Nephron (organoid): ENCODE measurements around the gene ASB3.
A peak's percentile ranks its signal among the peaks of the same experiment; 100 is the strongest.

ENCODE experiments used
- H3K27ac Mint-ChIP-seq, 3 experiments: 2 replicates each; pipeline ENCODE4 v1.8.0; 2020; ENCODE audit warnings: mixed read lengths in 3 of 3, mild to moderate bottlenecking in 2 of 3, moderate library complexity in 1 of 3
- H3K27me3 Mint-ChIP-seq: 2 replicates; pipeline ENCODE4 v1.8.0; 2021; ENCODE audit warnings: low read depth, mild to moderate bottlenecking, moderate library complexity, mixed read lengths
- H3K36me3 Mint-ChIP-seq: 2 replicates; pipeline ENCODE4 v1.8.0; 2020; ENCODE audit warnings: low read depth, mixed read lengths
- H3K4me1 Mint-ChIP-seq: 2 replicates; pipeline ENCODE4 v1.8.0; 2020; ENCODE audit warnings: mixed read lengths
- H3K4me3 Mint-ChIP-seq, 3 experiments: 2 replicates each; pipeline ENCODE4 v1.8.0; 2020; ENCODE audit warnings: mild to moderate bottlenecking in 3 of 3, mixed read lengths in 3 of 3, moderate library complexity in 2 of 3
- H3K9me3 Mint-ChIP-seq: 2 replicates; pipeline ENCODE4 v1.8.0; 2020; ENCODE audit warnings: mixed read lengths
- CTCF ChIP-seq, 3 experiments: fragments of 200-600 bp; sonication (generic); IDR thresholded peaks; one replicate each; pipeline ENCODE4 v1.5.0; 2021; ENCODE audit warnings: antibody characterized with exemption in 3 of 3; ENCODE audit not compliant: unreplicated experiment in 3 of 3

The ASB3 gene

GRCh38 chr2:53753041-53753440 lies 33.7 kb downstream of the ASB3 start:
- TF ChIP-seq CTCF (IDR thresholded peaks at IDR 0.05; ENCODE audit: unreplicated experiment in 3 of 3): no peak
- H3K4me3 Mint-ChIP-seq: no peak overlapping the region
- no peaks in the 10 kb centered on the region for H3K27me3 Mint-ChIP-seq
- no peak overlapping the region for H3K27ac Mint-ChIP-seq
- H3K9me3 Mint-ChIP-seq: peaks cover 5% of the 10 kb centered on the region
- H3K36me3 Mint-ChIP-seq: peaks cover 70% of the 10 kb centered on the region
- H3K4me1 Mint-ChIP-seq: no peaks in the 10 kb centered on the region

GRCh38 chr2:53752385-53752784 lies 34.4 kb downstream of the ASB3 start:
- H3K4me1 Mint-ChIP-seq: no peaks in the 10 kb centered on the region
- no peaks in the 10 kb centered on the region for H3K27me3 Mint-ChIP-seq
- peaks cover 69% of the 10 kb centered on the region for H3K36me3 Mint-ChIP-seq
- peaks cover 5% of the 10 kb centered on the region for H3K9me3 Mint-ChIP-seq
- no peak for TF ChIP-seq CTCF (IDR thresholded peaks at IDR 0.05; ENCODE audit: unreplicated experiment in 3 of 3)
- H3K27ac Mint-ChIP-seq: no peak overlapping the region
- no peak overlapping the region for H3K4me3 Mint-ChIP-seq

GRCh38 chr2:53751728-53752127 lies 35.0 kb downstream of the ASB3 start:
- Mint-ChIP-seq H3K36me3 (peaks cover 66% of the 10 kb centered on the region), H3K27ac (no peak overlapping the region), H3K4me1 (no peaks in the 10 kb centered on the region), H3K4me3 (no peak overlapping the region), H3K9me3 (peaks cover 2% of the 10 kb centered on the region), H3K27me3 (no peaks in the 10 kb centered on the region)
- no peak for TF ChIP-seq CTCF (IDR thresholded peaks at IDR 0.05; ENCODE audit: unreplicated experiment in 3 of 3)

GRCh38 chr2:53750041-53750768 lies 36.5 kb downstream of the ASB3 start:
- Mint-ChIP-seq H3K27me3 (no peaks in the 10 kb centered on the region), H3K36me3 (peaks cover 68% of the 10 kb centered on the region), H3K4me1 (no peaks in the 10 kb centered on the region), H3K4me3 (no peak overlapping the region), H3K9me3 (no peaks in the 10 kb centered on the region), H3K27ac (no peak overlapping the region)
- TF ChIP-seq CTCF (IDR thresholded peaks at IDR 0.05; ENCODE audit: unreplicated experiment in 3 of 3): no peak

GRCh38 chr2:53744395-53745065 lies 42.2 kb downstream of the ASB3 start:
- Mint-ChIP-seq H3K36me3 (peaks cover 54% of the 10 kb centered on the region), H3K4me3 (no peak overlapping the region), H3K4me1 (no peaks in the 10 kb centered on the region), H3K27me3 (no peaks in the 10 kb centered on the region), H3K9me3 (no peaks in the 10 kb centered on the region), H3K27ac (no peak overlapping the region)
- TF ChIP-seq CTCF (IDR thresholded peaks at IDR 0.05; ENCODE audit: unreplicated experiment in 3 of 3): no peak

GRCh38 chr2:53740170-53740569 lies 46.6 kb downstream of the ASB3 start:
- TF ChIP-seq CTCF (IDR thresholded peaks at IDR 0.05; ENCODE audit: unreplicated experiment in 3 of 3): peak; percentile 45 to 60 (median 51)
- H3K4me1 Mint-ChIP-seq: no peaks in the 10 kb centered on the region
- no peak overlapping the region for H3K4me3 Mint-ChIP-seq
- peaks cover 34% of the 10 kb centered on the region for H3K36me3 Mint-ChIP-seq
- no peak overlapping the region for H3K27ac Mint-ChIP-seq
- H3K9me3 Mint-ChIP-seq: peaks cover 4% of the 10 kb centered on the region
- no peaks in the 10 kb centered on the region for H3K27me3 Mint-ChIP-seq
